Gastrocnemius medialis (tissue), 4 donors: Measurements from ENCODE around the gene ANKRD40.

ENCODE experiments used
- POLR2A ChIP-seq, 2 donors: fragments of 450-650 bp; IDR thresholded peaks; one replicate each; pipeline ENCODE4 v1.6.1; 2017; ENCODE audit warnings: antibody characterized with exemption in 2 of 2, mild to moderate bottlenecking in 2 of 2, moderate library complexity in 2 of 2
- TF ChIP-seq, protein P1 (sequence below), 5 experiments: fragments of 450-650 bp in 3 of 5; fragments of 200-600 bp in 2 of 5; sonication (generic) in 2 of 5; IDR thresholded peaks in 4 of 5; conservative IDR thresholded peaks in 1 of 5; 1 replicate in 4 of 5; 2 replicates in 1 of 5; pipeline ENCODE4 v1.5.1; 2016 to 2019; ENCODE audit warnings: antibody characterized with exemption in 5 of 5, mild to moderate bottlenecking in 3 of 5, moderate library complexity in 3 of 5

DNA sequence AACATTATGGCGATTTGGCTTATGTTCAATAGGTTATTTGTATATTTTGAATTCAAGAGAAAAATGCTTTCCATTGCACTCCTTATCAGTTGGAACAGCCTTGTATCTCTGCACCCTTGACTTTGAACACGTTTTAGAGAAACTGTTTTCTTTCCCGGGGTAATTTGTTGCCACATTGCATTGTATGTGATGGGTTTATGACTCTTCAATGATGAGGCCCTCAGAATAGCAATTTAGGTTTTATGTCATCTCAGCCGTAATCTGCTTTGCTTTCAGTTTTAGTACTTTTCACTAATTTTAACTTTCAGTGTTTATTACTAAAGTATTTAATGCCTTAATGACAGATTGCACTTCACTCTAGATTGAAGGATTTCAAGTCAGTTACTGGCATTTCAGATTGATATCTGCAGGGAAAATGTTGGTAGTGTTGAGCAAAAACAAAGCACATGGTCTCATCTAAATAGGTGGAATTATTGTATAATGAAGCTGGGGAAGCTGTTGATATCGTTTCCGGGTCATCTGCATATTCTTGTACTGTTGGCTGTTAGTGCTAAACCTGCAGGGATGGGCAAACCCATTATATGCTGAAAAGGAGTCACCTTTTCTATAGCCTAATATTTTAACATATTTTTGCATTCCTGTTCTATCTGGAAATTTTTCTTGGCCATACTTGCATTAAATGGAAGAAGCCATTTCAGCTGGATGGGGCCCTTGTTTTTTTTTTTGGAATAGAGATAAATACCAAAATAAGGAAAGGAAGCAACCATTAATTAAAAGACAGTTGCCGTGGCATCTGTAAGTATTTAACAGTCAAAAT lies 13.7 kb upstream of the ANKRD40 start:
- TF ChIP-seq, protein P1, sequence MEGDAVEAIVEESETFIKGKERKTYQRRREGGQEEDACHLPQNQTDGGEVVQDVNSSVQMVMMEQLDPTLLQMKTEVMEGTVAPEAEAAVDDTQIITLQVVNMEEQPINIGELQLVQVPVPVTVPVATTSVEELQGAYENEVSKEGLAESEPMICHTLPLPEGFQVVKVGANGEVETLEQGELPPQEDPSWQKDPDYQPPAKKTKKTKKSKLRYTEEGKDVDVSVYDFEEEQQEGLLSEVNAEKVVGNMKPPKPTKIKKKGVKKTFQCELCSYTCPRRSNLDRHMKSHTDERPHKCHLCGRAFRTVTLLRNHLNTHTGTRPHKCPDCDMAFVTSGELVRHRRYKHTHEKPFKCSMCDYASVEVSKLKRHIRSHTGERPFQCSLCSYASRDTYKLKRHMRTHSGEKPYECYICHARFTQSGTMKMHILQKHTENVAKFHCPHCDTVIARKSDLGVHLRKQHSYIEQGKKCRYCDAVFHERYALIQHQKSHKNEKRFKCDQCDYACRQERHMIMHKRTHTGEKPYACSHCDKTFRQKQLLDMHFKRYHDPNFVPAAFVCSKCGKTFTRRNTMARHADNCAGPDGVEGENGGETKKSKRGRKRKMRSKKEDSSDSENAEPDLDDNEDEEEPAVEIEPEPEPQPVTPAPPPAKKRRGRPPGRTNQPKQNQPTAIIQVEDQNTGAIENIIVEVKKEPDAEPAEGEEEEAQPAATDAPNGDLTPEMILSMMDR (IDR thresholded peaks at IDR 0.05 in 4 of 5, conservative IDR thresholded peaks at IDR 0.05 in 1 of 5) = no peak
- no peak for TF ChIP-seq POLR2A (IDR thresholded peaks at IDR 0.05)
